HEK293 (cell line): ENCODE measurements around the gene ARHGAP15.

Experiments used
- ZNF121 ChIP-seq: fragments of 450-650 bp; formaldehyde crosslinking; IDR thresholded peaks from 2 replicates; pipeline ENCODE4 v1.5.1; 2016; ENCODE audit warnings: missing biosample characterization, missing genetic modification characterization
- ZNF202 ChIP-seq: fragments of 450-650 bp; formaldehyde crosslinking; IDR thresholded peaks from 2 replicates; pipeline ENCODE4 v1.5.1; 2016; ENCODE audit warnings: missing biosample characterization, missing genetic modification characterization, borderline replicate concordance
- ZSCAN30 ChIP-seq: fragments of 450-650 bp; IDR thresholded peaks from 2 replicates; pipeline ENCODE4 v1.5.1; 2018; ENCODE audit warnings: missing biosample characterization, mild to moderate bottlenecking, missing genetic modification characterization, moderate library complexity
- TF ChIP-seq, protein P1 (sequence below): fragments of 450-650 bp; formaldehyde crosslinking; IDR thresholded peaks from 2 replicates; pipeline ENCODE4 v1.5.1; 2016; ENCODE audit warnings: missing biosample characterization, missing genetic modification characterization
- TF ChIP-seq, protein P2 (sequence below): fragments of 450-650 bp; formaldehyde crosslinking; IDR thresholded peaks from 2 replicates; pipeline ENCODE4 v1.5.1; 2016; ENCODE audit warnings: missing biosample characterization, missing genetic modification characterization

DNA sequence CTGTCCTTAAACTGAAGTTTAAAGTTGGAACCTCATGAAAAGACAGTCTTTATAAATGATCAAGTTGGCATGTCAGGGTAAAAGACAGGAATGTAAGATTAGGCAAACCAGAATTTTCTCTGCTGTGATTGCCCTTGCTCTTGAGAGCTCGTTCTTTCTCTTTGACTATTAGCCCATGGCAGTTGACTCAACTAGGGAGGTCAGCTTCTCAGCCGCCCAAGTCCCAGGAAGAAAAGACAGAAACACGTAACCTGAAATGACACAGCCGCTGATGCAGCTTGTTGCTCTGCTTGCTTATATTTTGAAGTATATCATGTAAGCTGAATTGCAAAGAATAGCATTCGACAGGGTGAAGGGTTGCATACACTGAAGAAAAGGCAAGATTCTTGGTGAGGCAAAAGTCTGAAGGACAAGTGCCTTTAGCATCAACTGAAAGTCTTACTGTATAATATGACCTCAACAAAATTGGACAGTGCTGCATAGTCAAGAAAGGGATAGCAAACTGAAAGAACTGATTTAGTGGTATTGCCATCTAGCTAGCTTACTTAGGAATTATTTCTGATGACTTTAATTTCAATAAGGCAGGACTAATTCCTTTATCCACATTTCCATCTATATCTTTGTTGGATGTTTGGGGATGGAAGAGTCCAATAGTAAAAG, 54.7 kb downstream of the ARHGAP15 start:
- TF ChIP-seq, protein P1, sequence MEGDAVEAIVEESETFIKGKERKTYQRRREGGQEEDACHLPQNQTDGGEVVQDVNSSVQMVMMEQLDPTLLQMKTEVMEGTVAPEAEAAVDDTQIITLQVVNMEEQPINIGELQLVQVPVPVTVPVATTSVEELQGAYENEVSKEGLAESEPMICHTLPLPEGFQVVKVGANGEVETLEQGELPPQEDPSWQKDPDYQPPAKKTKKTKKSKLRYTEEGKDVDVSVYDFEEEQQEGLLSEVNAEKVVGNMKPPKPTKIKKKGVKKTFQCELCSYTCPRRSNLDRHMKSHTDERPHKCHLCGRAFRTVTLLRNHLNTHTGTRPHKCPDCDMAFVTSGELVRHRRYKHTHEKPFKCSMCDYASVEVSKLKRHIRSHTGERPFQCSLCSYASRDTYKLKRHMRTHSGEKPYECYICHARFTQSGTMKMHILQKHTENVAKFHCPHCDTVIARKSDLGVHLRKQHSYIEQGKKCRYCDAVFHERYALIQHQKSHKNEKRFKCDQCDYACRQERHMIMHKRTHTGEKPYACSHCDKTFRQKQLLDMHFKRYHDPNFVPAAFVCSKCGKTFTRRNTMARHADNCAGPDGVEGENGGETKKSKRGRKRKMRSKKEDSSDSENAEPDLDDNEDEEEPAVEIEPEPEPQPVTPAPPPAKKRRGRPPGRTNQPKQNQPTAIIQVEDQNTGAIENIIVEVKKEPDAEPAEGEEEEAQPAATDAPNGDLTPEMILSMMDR, result no peak
- TF ChIP-seq ZNF121 (tag by site-specific recombination) (no peak), ZSCAN30 (tag by site-specific recombination) (no peak), ZNF202 (no peak)
- TF ChIP-seq, protein P2, sequence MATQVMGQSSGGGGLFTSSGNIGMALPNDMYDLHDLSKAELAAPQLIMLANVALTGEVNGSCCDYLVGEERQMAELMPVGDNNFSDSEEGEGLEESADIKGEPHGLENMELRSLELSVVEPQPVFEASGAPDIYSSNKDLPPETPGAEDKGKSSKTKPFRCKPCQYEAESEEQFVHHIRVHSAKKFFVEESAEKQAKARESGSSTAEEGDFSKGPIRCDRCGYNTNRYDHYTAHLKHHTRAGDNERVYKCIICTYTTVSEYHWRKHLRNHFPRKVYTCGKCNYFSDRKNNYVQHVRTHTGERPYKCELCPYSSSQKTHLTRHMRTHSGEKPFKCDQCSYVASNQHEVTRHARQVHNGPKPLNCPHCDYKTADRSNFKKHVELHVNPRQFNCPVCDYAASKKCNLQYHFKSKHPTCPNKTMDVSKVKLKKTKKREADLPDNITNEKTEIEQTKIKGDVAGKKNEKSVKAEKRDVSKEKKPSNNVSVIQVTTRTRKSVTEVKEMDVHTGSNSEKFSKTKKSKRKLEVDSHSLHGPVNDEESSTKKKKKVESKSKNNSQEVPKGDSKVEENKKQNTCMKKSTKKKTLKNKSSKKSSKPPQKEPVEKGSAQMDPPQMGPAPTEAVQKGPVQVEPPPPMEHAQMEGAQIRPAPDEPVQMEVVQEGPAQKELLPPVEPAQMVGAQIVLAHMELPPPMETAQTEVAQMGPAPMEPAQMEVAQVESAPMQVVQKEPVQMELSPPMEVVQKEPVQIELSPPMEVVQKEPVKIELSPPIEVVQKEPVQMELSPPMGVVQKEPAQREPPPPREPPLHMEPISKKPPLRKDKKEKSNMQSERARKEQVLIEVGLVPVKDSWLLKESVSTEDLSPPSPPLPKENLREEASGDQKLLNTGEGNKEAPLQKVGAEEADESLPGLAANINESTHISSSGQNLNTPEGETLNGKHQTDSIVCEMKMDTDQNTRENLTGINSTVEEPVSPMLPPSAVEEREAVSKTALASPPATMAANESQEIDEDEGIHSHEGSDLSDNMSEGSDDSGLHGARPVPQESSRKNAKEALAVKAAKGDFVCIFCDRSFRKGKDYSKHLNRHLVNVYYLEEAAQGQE (tag by site-specific recombination), result no peak
